GM23338 (cell line): Measurements from ENCODE around the gene SEL1L2.

ENCODE experiments used
- CREB1 ChIP-seq: fragments of 250-450 bp; sonication (Bioruptor Pico); IDR thresholded peaks from 2 replicates; pipeline ENCODE4 v1.5.0; 2020; ENCODE audit warnings: low read depth, mild to moderate bottlenecking, moderate library complexity
- EZH2 ChIP-seq: fragments of 200-600 bp; sonication (generic); IDR thresholded peaks from one replicate; pipeline ENCODE4 v1.8.0; 2017; ENCODE audit warnings: antibody characterized with exemption, mild to moderate bottlenecking, low read depth; ENCODE audit not compliant: unreplicated experiment
- EZH2phosphoT487 ChIP-seq: fragments of 200-600 bp; sonication (generic); IDR thresholded peaks from one replicate; pipeline ENCODE4 v1.8.1; 2018; ENCODE audit warnings: antibody characterized with exemption; ENCODE audit not compliant: unreplicated experiment
- JUNB ChIP-seq: IDR thresholded peaks from one replicate; pipeline ENCODE4 v1.6.1; 2016; ENCODE audit warnings: antibody characterized with exemption; ENCODE audit not compliant: unreplicated experiment
- POLR2AphosphoS5 ChIP-seq: IDR thresholded peaks from 2 replicates; pipeline ENCODE4 v1.6.1; 2016; ENCODE audit warnings: antibody characterized with exemption, low read depth
- TF ChIP-seq, protein P1 (sequence below), 2 experiments: fragments of 200-600 bp in 1 of 2; sonication (generic) in 1 of 2; conservative IDR thresholded peaks; 2 replicates each; pipeline versions ENCODE4 v1.5.1 to v1.6.1; 2016 to 2017; ENCODE audit warnings: antibody characterized with exemption in 2 of 2, low read depth in 2 of 2, mild to moderate bottlenecking in 2 of 2, moderate library complexity in 1 of 2

DNA sequence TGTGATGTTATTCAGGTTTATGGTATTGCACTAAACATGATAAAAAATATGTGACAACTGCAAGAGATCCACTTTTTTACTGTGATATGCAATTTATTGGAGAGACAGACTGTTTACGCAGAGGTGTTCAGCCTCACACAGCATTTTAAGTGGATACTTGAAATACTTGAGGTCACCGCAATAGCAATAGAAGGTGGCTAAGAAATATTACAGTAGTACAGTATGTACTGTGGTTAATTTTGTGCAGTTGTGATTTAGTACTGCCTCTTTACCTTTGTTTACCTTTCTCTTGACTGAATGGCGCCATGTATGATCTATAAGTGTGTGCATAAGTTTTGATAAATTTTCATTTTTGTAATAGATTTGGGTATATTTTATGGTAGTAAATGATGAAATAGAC lies 22.3 kb upstream of the SEL1L2 start:
- TF ChIP-seq, protein P1, sequence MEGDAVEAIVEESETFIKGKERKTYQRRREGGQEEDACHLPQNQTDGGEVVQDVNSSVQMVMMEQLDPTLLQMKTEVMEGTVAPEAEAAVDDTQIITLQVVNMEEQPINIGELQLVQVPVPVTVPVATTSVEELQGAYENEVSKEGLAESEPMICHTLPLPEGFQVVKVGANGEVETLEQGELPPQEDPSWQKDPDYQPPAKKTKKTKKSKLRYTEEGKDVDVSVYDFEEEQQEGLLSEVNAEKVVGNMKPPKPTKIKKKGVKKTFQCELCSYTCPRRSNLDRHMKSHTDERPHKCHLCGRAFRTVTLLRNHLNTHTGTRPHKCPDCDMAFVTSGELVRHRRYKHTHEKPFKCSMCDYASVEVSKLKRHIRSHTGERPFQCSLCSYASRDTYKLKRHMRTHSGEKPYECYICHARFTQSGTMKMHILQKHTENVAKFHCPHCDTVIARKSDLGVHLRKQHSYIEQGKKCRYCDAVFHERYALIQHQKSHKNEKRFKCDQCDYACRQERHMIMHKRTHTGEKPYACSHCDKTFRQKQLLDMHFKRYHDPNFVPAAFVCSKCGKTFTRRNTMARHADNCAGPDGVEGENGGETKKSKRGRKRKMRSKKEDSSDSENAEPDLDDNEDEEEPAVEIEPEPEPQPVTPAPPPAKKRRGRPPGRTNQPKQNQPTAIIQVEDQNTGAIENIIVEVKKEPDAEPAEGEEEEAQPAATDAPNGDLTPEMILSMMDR (conservative IDR thresholded peaks at IDR 0.05; ENCODE audit: low read depth in 2 of 2), result no peak
- TF ChIP-seq POLR2AphosphoS5 (no peak), CREB1 (CRISPR knock-in tag) (no peak), EZH2phosphoT487 (no peak), EZH2 (no peak), JUNB (no peak)
